Sigmoid colon (tissue), 4 donors: ENCODE results near the gene ADRA2B.

ENCODE experiments used
- POLR2AphosphoS5 ChIP-seq, 4 donors: sonication (generic); formaldehyde crosslinking; IDR thresholded peaks; one replicate each; pipeline ENCODE4 v1.6.1; 2017; ENCODE audit warnings: antibody characterized with exemption in 4 of 4
- TF ChIP-seq, protein P1 (sequence below), 4 experiments: fragments of 450-650 bp in 3 of 4; fragments of 200-600 bp in 1 of 4; IDR thresholded peaks; one replicate each; pipeline ENCODE4 v1.5.1; 2016 to 2019; ENCODE audit warnings: antibody characterized with exemption in 4 of 4, mild to moderate bottlenecking in 3 of 4, moderate library complexity in 2 of 4

DNA sequence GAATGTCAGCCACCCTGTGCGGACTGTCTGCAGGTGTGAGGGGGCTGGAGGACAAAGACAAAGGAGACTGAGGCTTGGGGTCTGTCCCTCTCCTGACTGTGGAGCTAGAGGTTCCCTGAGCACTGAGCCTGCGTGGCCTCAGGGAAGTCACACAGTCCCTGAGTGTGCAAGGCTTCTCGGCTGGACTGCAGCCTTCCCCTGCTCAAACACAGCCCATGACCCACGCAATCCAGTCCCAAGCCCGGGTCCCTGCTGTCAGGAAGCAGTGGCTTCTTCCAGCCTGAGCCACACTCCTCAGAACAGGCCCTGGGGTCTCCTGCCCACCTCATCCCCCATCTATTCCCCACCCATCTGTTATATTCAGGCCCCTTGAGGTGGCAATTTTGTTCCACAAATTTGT, 19.2 kb upstream of the ADRA2B start:
- TF ChIP-seq, protein P1, sequence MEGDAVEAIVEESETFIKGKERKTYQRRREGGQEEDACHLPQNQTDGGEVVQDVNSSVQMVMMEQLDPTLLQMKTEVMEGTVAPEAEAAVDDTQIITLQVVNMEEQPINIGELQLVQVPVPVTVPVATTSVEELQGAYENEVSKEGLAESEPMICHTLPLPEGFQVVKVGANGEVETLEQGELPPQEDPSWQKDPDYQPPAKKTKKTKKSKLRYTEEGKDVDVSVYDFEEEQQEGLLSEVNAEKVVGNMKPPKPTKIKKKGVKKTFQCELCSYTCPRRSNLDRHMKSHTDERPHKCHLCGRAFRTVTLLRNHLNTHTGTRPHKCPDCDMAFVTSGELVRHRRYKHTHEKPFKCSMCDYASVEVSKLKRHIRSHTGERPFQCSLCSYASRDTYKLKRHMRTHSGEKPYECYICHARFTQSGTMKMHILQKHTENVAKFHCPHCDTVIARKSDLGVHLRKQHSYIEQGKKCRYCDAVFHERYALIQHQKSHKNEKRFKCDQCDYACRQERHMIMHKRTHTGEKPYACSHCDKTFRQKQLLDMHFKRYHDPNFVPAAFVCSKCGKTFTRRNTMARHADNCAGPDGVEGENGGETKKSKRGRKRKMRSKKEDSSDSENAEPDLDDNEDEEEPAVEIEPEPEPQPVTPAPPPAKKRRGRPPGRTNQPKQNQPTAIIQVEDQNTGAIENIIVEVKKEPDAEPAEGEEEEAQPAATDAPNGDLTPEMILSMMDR (IDR thresholded peaks at IDR 0.05): no peak
- no peak for TF ChIP-seq POLR2AphosphoS5 (IDR thresholded peaks at IDR 0.05)
